Mesodermal cell (in vitro differentiated cells): ENCODE data around the gene COL18A1.

Experiments
- H3K27ac ChIP-seq: 2 replicates; pipeline ENCODE4 v1.7.0; 2013; ENCODE audit warnings: mild to moderate bottlenecking, low read depth, low read length, moderate library complexity; ENCODE audit not compliant: severe bottlenecking
- H3K36me3 ChIP-seq: 2 replicates; pipeline ENCODE4 v1.7.1; 2013; ENCODE audit warnings: mild to moderate bottlenecking, low read length, moderate library complexity; ENCODE audit not compliant: control insufficient read depth, insufficient read depth
- H3K4me1 ChIP-seq: one replicate; pipeline ENCODE4 v1.7.1; 2013; ENCODE audit warnings: mild to moderate bottlenecking, low read length; ENCODE audit not compliant: insufficient read depth, control insufficient read depth, poor library complexity, severe bottlenecking
- H3K4me3 ChIP-seq: 2 replicates; pipeline ENCODE4 v1.7.0; 2013; ENCODE audit warnings: low read length, control low read depth, mild to moderate bottlenecking; ENCODE audit not compliant: insufficient read depth, poor library complexity, severe bottlenecking; ENCODE audit errors: extremely low read depth
- H3K9me3 ChIP-seq: 2 replicates; pipeline ENCODE4 v1.7.1; 2013; ENCODE audit warnings: mild to moderate bottlenecking, low read length, moderate library complexity; ENCODE audit not compliant: control insufficient read depth
- WGBS, 2 experiments: methylation state at CpG; one replicate each; pipeline ENCODE4 v1.1.5; 2013; ENCODE audit warnings: missing lambda C conversion rate in 2 of 2; ENCODE audit not compliant: insufficient coverage in 2 of 2; 5-methylcytosine and 5-hydroxymethylcytosine counted together

COL18A1 gene

DNA sequence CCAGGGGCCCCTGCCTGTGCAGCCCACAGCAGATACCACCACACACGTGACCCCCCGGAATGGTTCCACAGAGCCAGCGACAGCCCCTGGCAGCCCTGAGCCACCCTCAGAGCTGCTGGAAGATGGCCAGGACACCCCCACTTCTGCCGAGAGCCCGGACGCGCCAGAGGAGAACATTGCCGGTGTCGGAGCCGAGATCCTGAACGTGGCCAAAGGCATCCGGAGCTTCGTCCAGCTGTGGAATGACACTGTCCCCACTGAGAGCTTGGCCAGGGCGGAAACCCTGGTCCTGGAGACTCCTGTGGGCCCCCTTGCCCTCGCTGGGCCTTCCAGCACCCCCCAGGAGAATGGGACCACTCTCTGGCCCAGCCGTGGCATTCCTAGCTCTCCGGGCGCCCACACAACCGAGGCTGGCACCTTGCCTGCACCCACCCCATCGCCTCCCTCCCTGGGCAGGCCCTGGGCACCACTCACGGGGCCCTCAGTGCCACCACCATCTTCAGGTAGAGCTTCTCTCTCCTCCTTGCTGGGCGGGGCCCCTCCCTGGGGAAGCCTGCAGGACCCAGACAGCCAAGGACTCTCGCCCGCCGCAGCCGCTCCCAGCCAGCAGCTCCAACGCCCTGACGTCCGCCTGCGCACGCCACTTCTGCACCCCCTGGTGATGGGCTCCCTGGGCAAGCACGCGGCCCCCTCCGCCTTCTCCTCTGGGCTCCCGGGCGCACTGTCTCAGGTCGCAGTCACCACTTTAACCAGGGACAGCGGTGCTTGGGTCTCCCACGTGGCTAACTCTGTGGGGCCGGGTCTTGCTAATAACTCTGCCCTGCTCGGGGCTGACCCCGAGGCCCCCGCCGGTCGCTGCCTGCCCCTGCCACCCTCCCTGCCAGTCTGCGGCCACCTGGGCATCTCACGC is 51.0 kb downstream of the COL18A1 start:
- WGBS, 2 experiments = 98% methylated on average over 40 to 47 of the region's 47 CpGs

DNA sequence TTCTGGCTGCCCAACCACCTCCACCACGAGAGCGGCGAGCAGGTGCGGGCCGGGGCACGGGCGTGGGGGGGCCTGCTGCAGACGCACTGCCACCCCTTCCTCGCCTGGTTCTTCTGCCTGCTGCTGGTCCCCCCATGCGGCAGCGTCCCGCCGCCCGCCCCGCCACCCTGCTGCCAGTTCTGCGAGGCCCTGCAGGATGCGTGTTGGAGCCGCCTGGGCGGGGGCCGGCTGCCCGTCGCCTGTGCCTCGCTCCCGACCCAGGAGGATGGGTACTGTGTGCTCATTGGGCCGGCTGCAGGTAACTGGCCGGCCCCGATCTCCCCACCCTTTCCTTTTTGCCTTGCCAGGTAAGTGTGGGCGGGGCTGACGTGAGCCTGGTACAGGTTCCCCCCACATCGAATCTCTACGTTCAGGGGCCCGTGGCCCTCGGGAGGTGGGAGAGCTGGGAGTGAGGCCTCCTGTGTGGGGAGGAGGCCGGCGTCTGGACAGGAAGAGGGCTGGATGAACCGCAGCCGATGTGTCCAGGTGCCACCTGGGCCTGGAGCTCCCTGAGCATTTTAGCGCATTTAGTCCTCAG is 51.7 kb downstream of the COL18A1 start:
- Histone ChIP-seq H3K4me3 (no peak overlapping the region), H3K36me3 (peaks cover 70% of the 10 kb centered on the region), H3K4me1 (peaks cover 36% of the 10 kb centered on the region), H3K27ac (no peak overlapping the region), H3K9me3 (peaks cover 9% of the 10 kb centered on the region)
- 95 to 97% methylated on average over 34 to 36 of the region's 38 CpGs for WGBS, 2 experiments

More for the DNA sequence above, 51.0 kb downstream of the COL18A1 start:
- H3K4me1 ChIP-seq = peaks cover 32% of the 10 kb centered on the region
- H3K4me3 ChIP-seq = no peak overlapping the region
- peaks cover 2% of the 10 kb centered on the region for H3K9me3 ChIP-seq
- no peak overlapping the region for H3K27ac ChIP-seq
- peaks cover 63% of the 10 kb centered on the region for H3K36me3 ChIP-seq

DNA sequence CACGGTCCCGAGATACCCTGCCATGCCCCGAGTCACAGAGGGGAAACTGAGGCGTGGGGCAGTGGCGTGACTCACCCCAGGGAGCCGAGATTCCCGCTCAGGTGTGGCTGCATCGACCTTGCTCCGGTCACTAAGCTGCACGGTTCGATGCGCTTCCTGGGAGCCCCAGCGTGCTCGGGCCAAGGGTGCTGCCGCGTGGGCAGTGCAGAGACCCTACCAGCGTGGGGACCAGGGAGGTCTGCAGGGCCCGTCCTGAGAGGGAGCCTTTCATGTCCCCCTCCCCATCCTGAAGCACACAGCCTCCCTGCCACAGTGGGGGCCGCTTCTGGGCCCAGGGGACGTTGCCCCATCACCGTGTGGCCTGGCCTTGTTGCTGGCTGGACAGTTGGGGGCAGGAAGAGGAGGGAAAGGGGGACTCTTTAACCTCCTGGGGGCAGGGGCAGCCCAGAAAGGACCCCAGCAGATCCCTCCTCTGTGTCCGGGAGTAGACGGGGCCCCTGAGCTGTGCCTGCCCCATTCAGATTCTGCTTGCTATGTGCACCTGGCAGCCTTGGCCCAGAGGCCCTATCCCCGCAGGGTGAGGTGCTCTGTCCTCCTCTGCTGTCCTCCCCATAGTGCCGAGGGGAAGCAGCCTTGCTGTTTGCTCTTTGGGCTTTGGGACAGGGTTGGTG is 52.3 kb downstream of the COL18A1 start:
- Histone ChIP-seq H3K27ac (no peak overlapping the region), H3K4me3 (no peak overlapping the region), H3K9me3 (peaks cover 11% of the 10 kb centered on the region), H3K36me3 (peaks cover 72% of the 10 kb centered on the region), H3K4me1 (peaks cover 36% of the 10 kb centered on the region)
- 92 to 98% methylated on average over 10 to 23 of the region's 25 CpGs for WGBS, 2 experiments

DNA sequence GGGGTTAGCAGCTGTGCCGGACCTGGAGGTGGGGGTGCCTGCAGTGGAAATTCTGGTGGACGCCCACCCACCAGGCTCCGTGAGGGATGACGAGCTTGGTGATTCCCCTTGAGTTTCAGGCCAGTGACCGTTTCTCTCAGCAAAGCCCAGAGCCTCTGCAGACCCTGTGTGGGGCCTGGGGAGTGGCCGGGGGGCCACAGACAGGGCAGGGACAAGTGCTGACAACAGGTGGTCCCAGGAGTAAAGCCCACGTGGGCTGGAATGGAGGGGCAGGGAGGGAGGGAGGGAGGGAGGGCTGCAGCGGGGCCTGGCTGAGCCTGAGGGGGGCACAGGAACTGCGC is 52.8 kb downstream of the COL18A1 start:
- no peak overlapping the region for H3K4me3 ChIP-seq
- H3K4me1 ChIP-seq = peaks cover 36% of the 10 kb centered on the region
- WGBS, 2 experiments = 96 to 97% methylated on average over 5 to 6 of the region's 9 CpGs
- H3K36me3 ChIP-seq = peaks cover 77% of the 10 kb centered on the region
- H3K27ac ChIP-seq = no peak overlapping the region
- H3K9me3 ChIP-seq = peaks cover 11% of the 10 kb centered on the region

DNA sequence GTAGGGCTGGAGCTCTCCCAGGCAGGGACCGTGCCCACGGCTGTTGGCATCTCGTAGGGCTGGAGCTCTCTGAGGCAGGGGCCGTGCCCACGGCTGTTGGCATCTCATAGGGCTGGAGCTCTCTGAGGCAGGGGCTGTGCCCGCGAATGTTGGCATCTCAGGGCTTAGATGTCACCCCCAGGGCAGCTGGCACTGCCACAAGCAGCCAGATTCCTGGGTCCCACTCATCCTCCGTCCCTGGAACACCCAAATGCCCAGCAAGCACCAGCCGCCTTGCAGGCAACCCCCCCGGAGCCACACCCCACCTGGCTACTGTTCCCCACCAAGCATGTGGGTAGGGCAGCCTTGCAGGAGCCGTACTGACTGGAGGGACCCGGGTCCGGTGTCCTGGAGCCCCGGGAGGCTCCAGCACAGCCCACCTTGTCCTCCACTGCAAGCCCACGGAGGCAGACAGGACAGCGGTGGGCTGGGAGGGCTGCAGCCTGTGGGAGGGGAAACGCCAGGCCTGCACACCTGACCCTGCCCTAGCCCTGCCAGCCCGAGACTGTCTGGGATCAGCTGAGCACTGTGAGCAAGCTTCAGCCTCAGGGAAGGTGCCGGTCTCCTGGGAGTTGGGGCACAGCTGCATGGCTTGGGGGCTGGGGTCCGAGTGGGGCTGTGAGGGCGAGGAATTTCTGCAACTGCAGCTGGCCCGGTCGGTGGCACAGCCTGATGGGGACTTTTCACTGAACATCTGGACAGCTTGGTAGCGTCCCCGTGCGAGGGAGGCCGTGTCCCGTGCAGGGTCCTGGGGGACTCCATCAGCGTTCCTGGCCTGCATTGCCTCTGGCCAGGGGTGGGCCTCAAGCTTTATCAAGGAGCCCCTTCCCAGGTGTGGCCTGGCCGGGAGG is 53.6 kb downstream of the COL18A1 start:
- H3K4me1 ChIP-seq = peaks cover 34% of the 10 kb centered on the region
- WGBS, 2 experiments = 91 to 97% methylated on average over 26 to 29 of the region's 30 CpGs

DNA sequence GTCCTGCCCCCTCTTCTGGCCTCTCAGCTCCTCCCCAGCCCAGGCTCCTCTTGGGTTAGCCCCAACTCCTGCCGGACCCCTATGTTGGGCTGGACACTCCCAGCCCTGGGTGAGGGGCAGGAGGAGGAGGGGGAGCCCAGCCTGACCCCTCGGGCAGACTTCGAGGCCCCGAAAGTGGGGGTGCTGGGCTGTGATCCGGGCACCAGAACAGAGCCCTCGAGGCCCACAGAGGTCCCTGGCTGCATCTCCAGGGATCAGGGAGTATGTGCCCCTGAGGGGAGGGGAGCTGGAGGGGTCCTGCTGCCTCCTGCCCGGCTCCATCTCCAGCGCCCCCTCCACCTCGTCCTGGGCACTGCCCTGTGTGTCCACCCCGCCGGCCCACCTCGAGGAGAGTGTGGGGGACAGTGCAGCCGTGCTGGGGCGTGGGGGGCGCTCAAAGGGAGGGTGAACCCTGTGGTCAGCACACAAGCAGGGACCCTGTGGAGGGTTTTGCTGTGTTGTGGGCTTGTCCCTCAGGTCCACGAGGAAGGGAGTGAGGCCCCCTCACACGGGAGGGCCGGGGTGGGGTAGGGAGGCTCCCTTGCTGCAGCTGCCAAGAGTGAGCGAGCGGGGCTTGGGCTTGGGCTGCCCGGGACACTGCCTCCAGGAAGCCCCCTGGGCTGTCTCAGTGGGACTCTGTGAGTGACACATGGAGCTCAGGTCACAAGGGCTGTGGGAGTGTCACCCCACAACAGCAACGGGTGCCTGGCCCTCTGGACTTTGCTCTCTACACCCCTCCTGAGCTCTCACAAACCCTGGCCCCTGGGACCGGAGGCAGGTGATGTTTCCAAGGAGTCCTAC is 54.4 kb downstream of the COL18A1 start:
- peak overlapping the region; percentile 16 for H3K27ac ChIP-seq
- WGBS, 2 experiments = 95 to 97% methylated on average over 18 to 23 of the region's 23 CpGs

More for the DNA sequence above, 53.6 kb downstream of the COL18A1 start:
- peaks cover 11% of the 10 kb centered on the region for H3K9me3 ChIP-seq
- H3K4me3 ChIP-seq = no peak overlapping the region
- no peak overlapping the region for H3K27ac ChIP-seq
- peaks cover 80% of the 10 kb centered on the region for H3K36me3 ChIP-seq

DNA sequence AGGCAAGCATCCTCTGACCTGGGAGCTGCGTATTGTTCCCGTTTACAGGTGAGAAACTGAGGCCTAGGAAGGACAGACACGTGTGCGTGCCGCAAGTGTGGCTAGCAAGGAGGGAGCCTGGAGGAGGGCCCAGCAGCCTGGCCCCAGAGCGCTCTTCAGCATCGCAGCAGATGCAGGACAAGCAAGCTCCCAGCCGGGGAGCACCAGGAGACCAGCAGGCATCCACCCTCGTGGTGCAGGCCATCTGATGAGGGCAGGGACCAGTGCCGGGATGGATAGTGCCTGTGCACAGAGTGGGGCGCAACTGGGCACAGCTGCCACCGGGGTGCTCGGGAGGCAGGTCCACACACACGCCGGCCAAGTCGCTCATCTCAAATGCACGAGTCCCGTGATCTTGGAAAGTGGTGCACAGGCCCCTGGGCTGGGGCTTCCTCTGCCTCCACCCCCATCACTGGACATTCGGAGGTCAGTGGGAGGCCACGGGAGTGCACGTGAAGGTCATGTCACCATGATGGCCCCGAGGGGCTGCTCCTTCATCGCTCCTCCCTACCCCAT is 55.1 kb downstream of the COL18A1 start:
- 96% methylated on average over 18 to 22 of the region's 23 CpGs for WGBS, 2 experiments
- H3K27ac ChIP-seq = peak overlapping the region; percentile 23
- peaks cover 11% of the 10 kb centered on the region for H3K9me3 ChIP-seq
- H3K4me3 ChIP-seq = no peak overlapping the region
- H3K4me1 ChIP-seq = peaks cover 24% of the 10 kb centered on the region
- H3K36me3 ChIP-seq = peaks cover 81% of the 10 kb centered on the region

More for the DNA sequence above, 54.4 kb downstream of the COL18A1 start:
- Histone ChIP-seq H3K4me3 (no peak overlapping the region), H3K4me1 (peaks cover 26% of the 10 kb centered on the region), H3K9me3 (peaks cover 11% of the 10 kb centered on the region), H3K36me3 (peaks cover 80% of the 10 kb centered on the region)

DNA sequence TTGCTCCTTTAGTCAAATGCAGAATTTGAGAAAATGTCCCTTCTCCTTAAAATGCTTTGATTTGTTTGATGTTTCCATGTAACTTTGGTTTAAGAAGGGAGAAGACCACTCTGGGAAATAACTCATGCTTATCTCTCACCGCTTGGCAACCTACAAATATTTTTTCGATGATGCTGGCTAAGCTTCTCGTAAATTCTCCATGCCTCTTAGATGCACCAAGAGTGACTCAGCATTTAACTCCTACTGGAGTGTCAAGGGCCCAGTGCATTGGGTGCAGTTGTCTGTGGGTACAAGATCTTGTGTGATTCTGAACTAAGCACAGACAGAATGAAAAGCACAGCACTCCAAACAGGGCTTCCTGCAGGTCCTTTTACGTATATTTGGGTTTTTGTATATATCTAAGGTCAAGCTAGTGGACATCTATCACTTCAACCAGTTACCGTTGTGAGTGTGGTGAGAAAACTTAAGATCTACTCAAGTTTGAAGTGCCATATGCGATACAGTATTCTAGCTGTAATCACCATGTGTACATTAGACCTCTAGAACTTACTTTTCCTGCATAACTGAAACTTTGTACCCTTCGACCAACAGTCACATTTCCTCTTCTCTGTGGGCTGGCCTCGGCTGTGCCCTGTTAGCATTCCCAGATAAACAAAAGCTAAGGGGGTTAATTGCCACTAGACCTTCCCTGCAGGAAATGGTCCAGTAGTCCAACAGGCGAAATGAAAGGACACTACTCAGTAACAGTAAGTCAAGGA is 55.8 kb downstream of the COL18A1 start:
- whole genome bisulfite sequencing, 2 experiments = 94 to 97% methylated on average over 5 to 8 of the region's 9 CpGs
- peaks cover 83% of the 10 kb centered on the region for H3K36me3 ChIP-seq
- H3K9me3 ChIP-seq = peaks cover 11% of the 10 kb centered on the region
- H3K4me1 ChIP-seq = peaks cover 24% of the 10 kb centered on the region
- H3K4me3 ChIP-seq = no peak overlapping the region
- H3K27ac ChIP-seq = peak overlapping the region; percentile 23

DNA sequence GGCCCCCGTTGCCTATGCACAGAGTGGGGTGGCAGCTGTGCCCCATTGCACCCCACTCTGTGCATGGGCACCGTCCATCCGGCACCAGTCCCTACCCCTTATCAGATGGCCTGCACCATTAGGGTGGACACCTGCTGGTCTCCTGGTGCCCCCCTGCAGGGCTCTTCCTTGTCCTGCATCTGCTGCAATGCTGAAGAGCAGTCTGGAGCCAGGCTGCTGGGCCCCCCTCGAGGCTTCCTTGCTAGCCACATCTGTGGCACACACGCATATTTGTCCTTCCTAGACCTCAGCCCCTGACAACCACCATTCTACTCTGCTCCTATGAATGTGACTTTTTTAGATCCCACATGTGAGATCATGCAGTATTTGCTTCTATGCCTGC is 56.4 kb downstream of the COL18A1 start:
- Histone ChIP-seq H3K27ac (no peak overlapping the region), H3K36me3 (peaks cover 82% of the 10 kb centered on the region), H3K4me1 (peaks cover 24% of the 10 kb centered on the region), H3K4me3 (no peak overlapping the region), H3K9me3 (peaks cover 11% of the 10 kb centered on the region)
- WGBS, 2 experiments = 97 to 100% methylated on average over 4 to 5 of the region's 5 CpGs
